Breast epithelium (tissue), 4 donors: ENCODE measurements around the gene GTF2IRD1. TPM values are rescaled to one million over a fixed set of nuclear protein-coding genes. Genes with fewer than 3 reads are reported as not detected.

Experiments used
- DNase-seq, 2 donors: peaks; one replicate each; pipeline ENCODE4 v3.0.0-alpha.2; 2019; ENCODE audit warnings: low spot score in 2 of 2
- H3K27ac ChIP-seq, 2 donors: fragments of 200-600 bp; sonication (generic) in 1 of 2; one replicate each; pipeline ENCODE4 v1.5.1; 2016 to 2019; ENCODE audit warnings: mild to moderate bottlenecking in 1 of 2
- H3K27me3 ChIP-seq, 2 donors: fragments of 200-600 bp; sonication (generic) in 1 of 2; one replicate each; pipeline versions ENCODE4 v1.5.1 to v1.6.0; 2017 to 2019; ENCODE audit warnings: control low read depth in 1 of 2, mild to moderate bottlenecking in 1 of 2
- H3K36me3 ChIP-seq: fragments of 200-600 bp; one replicate; pipeline ENCODE4 v1.5.1; 2019
- H3K4me1 ChIP-seq, 2 donors: fragments of 200-600 bp; sonication (generic); one replicate each; pipeline ENCODE4 v1.5.1; 2016 to 2019; ENCODE audit warnings: control low read depth in 1 of 2
- H3K4me3 ChIP-seq, 3 donors: fragments of 200-600 bp; sonication (generic); 1 replicate in 2 of 3; 2 replicates in 1 of 3; pipeline ENCODE4 v1.5.1; 2016 to 2019; ENCODE audit warnings: mild to moderate bottlenecking in 3 of 3, moderate library complexity in 2 of 3
- H3K9me3 ChIP-seq, 2 donors: fragments of 200-600 bp; sonication (generic) in 1 of 2; one replicate each; pipeline ENCODE4 v1.5.1; 2016 to 2019; ENCODE audit warnings: control low read depth in 1 of 2
- POLR2A ChIP-seq: fragments of 450-650 bp; IDR thresholded peaks from one replicate; pipeline ENCODE4 v1.6.1; 2016; ENCODE audit warnings: antibody characterized with exemption, mild to moderate bottlenecking, moderate library complexity
- POLR2AphosphoS5 ChIP-seq, 3 donors: sonication (generic); formaldehyde crosslinking; IDR thresholded peaks; one replicate each; pipeline ENCODE4 v1.6.1; 2017; ENCODE audit warnings: antibody characterized with exemption in 3 of 3
- intact Hi-C: fragments of 100-400 bp; cut with DNase I; formaldehyde crosslinking; loops from one replicate; pipeline ENCODE4 v1.15.1; 2023; ENCODE audit warnings: low total_unique reads
- total RNA-seq, 3 donors: library from RNA; depleted of rRNA; stranded (reverse); fragments of >200 nt; gene quantifications; one replicate each; pipeline ENCODE4 v1.1.0, GENCODE V29; 2016
- TF ChIP-seq, protein P1 (sequence below), 3 donors: fragments of 450-650 bp; IDR thresholded peaks; one replicate each; pipeline ENCODE4 v1.5.1; 2016 to 2017; ENCODE audit warnings: antibody characterized with exemption in 3 of 3, mild to moderate bottlenecking in 3 of 3, moderate library complexity in 3 of 3

The GTF2IRD1 gene
- total RNA-seq, 3 donors from 2014 or later, result 11.0 to 18.7 (median 12.5) TPM

DNA sequence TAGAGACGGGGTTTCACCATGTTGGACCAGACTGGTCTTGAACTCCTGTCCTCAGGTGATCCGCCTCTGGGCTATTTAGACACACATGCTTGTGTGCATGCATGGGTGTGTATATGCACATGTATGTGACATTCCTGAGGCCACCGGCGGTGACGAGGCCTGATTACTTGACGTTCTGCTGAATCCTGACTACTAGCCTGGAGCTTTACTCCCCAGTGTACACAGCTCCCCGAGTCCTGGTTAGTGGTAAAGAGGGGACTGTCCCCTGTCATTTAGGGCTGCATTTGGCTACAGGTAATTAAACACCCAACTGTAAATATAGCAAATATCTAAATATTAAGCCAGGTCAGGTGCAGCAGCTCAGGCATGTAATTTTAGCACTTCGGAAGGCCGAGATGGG is 14.2 kb downstream of the GTF2IRD1 start:
- H3K27me3 ChIP-seq, result no peaks in the 10 kb centered on the region
- no peak overlapping the region for H3K27ac ChIP-seq
- intact Hi-C loops, result no loop called here

DNA sequence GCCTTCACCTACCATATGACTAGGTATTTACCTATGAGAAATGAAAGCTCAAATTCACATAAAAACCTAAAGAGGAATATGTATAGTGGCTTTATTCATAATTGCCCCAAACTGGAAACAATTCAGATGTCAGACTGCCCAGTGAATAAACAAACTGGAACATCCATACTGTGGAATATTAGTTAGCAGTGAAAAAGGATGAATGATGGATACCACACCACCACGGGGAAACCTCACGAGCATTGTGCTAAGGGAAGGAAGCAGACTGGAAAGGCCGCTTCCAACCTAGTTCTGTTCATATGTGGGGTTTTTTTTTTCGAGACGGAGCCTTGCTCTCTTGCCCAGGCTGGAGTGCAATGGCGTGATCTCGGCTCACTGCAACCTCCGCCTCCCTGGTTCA is 16.8 kb downstream of the GTF2IRD1 start:
- H3K4me1 ChIP-seq, result no peaks in the 10 kb centered on the region
- TF ChIP-seq POLR2AphosphoS5 (IDR thresholded peaks at IDR 0.05) (no peak), POLR2A (no peak)
- TF ChIP-seq, protein P1, sequence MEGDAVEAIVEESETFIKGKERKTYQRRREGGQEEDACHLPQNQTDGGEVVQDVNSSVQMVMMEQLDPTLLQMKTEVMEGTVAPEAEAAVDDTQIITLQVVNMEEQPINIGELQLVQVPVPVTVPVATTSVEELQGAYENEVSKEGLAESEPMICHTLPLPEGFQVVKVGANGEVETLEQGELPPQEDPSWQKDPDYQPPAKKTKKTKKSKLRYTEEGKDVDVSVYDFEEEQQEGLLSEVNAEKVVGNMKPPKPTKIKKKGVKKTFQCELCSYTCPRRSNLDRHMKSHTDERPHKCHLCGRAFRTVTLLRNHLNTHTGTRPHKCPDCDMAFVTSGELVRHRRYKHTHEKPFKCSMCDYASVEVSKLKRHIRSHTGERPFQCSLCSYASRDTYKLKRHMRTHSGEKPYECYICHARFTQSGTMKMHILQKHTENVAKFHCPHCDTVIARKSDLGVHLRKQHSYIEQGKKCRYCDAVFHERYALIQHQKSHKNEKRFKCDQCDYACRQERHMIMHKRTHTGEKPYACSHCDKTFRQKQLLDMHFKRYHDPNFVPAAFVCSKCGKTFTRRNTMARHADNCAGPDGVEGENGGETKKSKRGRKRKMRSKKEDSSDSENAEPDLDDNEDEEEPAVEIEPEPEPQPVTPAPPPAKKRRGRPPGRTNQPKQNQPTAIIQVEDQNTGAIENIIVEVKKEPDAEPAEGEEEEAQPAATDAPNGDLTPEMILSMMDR (IDR thresholded peaks at IDR 0.05), result no peak
- DNase-seq, result no peak
- H3K27me3 ChIP-seq, result no peaks in the 10 kb centered on the region
- H3K36me3 ChIP-seq, result no peaks in the 10 kb centered on the region
- no peak overlapping the region for H3K4me3 ChIP-seq
- intact Hi-C loops, result no loop called here
- H3K9me3 ChIP-seq, result no peaks in the 10 kb centered on the region
- H3K27ac ChIP-seq, result no peak overlapping the region

More for the DNA sequence above, 14.2 kb downstream of the GTF2IRD1 start:
- H3K9me3 ChIP-seq, result no peaks in the 10 kb centered on the region
- DNase-seq, result no peak
- H3K4me3 ChIP-seq, result no peak overlapping the region
- TF ChIP-seq, protein P1 (IDR thresholded peaks at IDR 0.05), result no peak
- TF ChIP-seq POLR2A, result no peak
- no peak for TF ChIP-seq POLR2AphosphoS5 (IDR thresholded peaks at IDR 0.05)
- no peaks in the 10 kb centered on the region for H3K36me3 ChIP-seq
- no peaks in the 10 kb centered on the region for H3K4me1 ChIP-seq

DNA sequence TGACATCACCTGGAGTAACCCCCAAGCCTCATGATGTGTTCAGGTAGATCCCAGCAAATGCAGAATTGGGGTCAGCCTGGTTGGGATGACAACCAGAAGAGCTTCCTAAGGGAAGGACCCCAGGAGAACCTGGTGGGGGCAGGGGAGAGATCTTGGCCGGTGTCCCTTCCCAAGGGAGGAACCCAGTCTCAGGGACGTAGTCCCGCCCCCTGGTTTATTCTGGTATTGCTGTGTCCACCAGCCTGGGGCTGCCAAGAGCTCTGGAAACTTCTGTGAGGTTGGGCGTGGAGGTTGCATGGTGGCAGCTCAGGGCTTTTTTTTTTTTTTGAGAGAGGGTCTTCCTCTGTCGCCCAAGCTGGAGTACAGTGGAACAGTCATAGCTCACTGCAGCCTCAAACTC is 19.4 kb downstream of the GTF2IRD1 start:
- Histone ChIP-seq H3K27me3 (no peaks in the 10 kb centered on the region), H3K4me3 (no peak overlapping the region), H3K36me3 (no peaks in the 10 kb centered on the region), H3K4me1 (peaks cover 7 to 8% of the 10 kb centered on the region in 2 donors), H3K27ac (no peak overlapping the region), H3K9me3 (no peaks in the 10 kb centered on the region)
- no peak for TF ChIP-seq POLR2AphosphoS5 (IDR thresholded peaks at IDR 0.05)
- no peak for DNase-seq
- intact Hi-C loops, result no loop called here

DNA sequence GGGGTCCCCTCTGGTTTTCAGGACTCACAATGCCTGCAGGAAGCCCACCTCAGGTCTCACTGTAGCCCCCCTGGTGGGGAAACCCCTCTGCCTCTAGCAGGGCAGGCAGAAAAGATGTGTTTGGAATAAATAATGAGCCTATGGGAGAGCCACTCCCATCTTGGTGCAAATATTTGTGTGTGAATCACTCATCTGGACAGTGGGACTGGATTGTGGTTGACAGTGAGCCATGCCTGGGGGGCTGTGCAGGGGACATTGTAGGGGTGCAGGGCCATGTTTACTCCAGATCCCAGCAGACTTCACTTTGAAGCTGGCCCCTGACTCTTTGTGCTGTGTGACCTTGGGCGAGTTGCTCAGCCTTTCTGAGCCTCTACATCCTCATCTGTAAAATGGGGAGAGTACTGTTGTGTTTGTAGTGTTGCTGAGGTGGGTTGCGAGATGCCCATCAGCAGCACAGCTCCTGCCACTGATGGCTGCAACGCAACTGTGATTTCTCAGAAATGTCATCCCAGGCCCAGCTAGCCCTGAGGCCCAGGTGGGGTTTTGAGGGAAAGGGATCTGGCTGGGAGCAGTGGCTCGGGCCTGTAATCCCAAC is 20.7 kb downstream of the GTF2IRD1 start:
- peak overlapping the region; percentile 7 to 95 for H3K27ac ChIP-seq
- TF ChIP-seq, protein P1 (IDR thresholded peaks at IDR 0.05), result no peak
- TF ChIP-seq POLR2AphosphoS5 (IDR thresholded peaks at IDR 0.05) (no peak), POLR2A (no peak)
- no peaks in the 10 kb centered on the region for H3K36me3 ChIP-seq
- intact Hi-C loops, result no loop called here
- H3K4me3 ChIP-seq, result no peak overlapping the region
- H3K9me3 ChIP-seq, result no peaks in the 10 kb centered on the region
- DNase-seq, result no peak
- H3K4me1 ChIP-seq, result peaks cover 17 to 18% of the 10 kb centered on the region in 2 donors
- no peaks in the 10 kb centered on the region for H3K27me3 ChIP-seq

DNA sequence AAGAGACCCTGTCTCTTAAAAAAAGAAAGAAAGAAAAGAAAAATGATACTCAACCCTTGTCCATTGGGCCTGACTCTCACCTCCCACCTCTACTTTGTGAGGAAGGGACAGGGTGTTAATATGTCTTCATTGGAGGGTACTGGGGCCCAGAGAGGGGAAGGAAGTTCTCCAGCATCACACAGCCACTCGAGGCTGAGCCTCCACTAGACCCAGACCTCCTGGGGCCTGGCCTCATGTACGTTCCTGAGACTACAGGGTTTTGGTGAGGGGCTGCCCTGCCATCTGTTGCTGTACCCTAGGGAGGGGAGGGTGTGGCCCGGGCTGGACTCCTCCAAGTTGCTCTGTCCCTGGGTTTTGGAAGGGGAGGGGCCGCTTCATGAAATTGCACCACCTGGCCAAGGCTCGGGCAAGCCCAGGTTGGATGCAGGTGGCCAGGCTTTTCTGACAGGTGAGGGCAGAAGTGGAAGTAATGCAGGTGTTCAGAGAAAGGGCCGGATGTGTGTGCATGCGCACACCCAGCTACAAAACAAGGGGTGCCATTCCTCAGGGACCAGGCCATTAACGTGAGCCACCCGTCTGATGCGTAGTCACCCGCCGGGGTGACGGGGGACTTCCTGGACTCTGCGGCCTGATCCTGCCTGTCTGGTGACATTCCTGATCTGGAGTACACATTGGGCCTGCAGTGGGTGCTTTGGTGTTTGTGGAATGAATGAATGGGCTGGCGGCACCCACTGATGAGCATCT is 21.7 kb downstream of the GTF2IRD1 start:
- intact Hi-C loops, result no loop called here
- DNase-seq, result peak; percentile 73 to 79

More for the DNA sequence above, 21.7 kb downstream of the GTF2IRD1 start:
- no peaks in the 10 kb centered on the region for H3K9me3 ChIP-seq
- peaks cover 25% of the 10 kb centered on the region in 2 donors for H3K4me1 ChIP-seq
- H3K4me3 ChIP-seq, result no peak overlapping the region
- TF ChIP-seq, protein P1 (IDR thresholded peaks at IDR 0.05), result no peak
- TF ChIP-seq POLR2AphosphoS5 (IDR thresholded peaks at IDR 0.05) (peak in 2 of 3 donors; percentile 12 to 63), POLR2A (no peak)
- no peaks in the 10 kb centered on the region for H3K36me3 ChIP-seq
- no peaks in the 10 kb centered on the region for H3K27me3 ChIP-seq
- peak overlapping the region; percentile 46 to 95 for H3K27ac ChIP-seq
